ENCODE data around the gene RNU4-1.
A peak's percentile ranks its signal among the peaks of the same experiment; 100 is the strongest.

RNU4-1 gene

GRCh38 chr12:120301962-120302815, 9.2 kb upstream of the RNU4-1 start, which contains the start of gene SIRT4 (continued):
- no peak for TF ChIP-seq ZNF37A (tag by site-specific recombination; IDR thresholded peaks at IDR 0.05)
- no peak for TF ChIP-seq EGR2 (tag by site-specific recombination; IDR thresholded peaks at IDR 0.05; ENCODE audit: low read depth)
- TF ChIP-seq ZNF791 (tag by site-specific recombination; IDR thresholded peaks at IDR 0.05), result no peak
- no peak for TF ChIP-seq KLF7 (tag by site-specific recombination; IDR thresholded peaks at IDR 0.05; ENCODE audit: borderline replicate concordance)
- no peak for TF ChIP-seq ZNF704 (tag by site-specific recombination; IDR thresholded peaks at IDR 0.05)
- TF ChIP-seq BCL11B (tag by site-specific recombination; IDR thresholded peaks at IDR 0.05; ENCODE audit: low read depth), result peak; percentile 80; the same call in 1 of the 2 replicates
- no peak for TF ChIP-seq ZNF792 (tag by site-specific recombination; IDR thresholded peaks at IDR 0.05)
- no peak for TF ChIP-seq ZNF416 (tag by site-specific recombination; IDR thresholded peaks at IDR 0.05)
- TF ChIP-seq ZNF404 (tag by site-specific recombination; IDR thresholded peaks at IDR 0.05), result no peak
- no peak for TF ChIP-seq ZNF544 (tag by site-specific recombination; IDR thresholded peaks at IDR 0.05)
- TF ChIP-seq ZNF626 (tag by site-specific recombination; IDR thresholded peaks at IDR 0.05), result no peak
- TF ChIP-seq ZNF473 (tag by site-specific recombination; IDR thresholded peaks at IDR 0.05), result no peak
- no peak for TF ChIP-seq ZIC2 (tag by site-specific recombination; IDR thresholded peaks at IDR 0.05)
- TF ChIP-seq ZNF391 (tag by site-specific recombination; IDR thresholded peaks at IDR 0.05; ENCODE audit: borderline replicate concordance, low read depth), result peak; percentile 37; the same call in 1 of the 2 replicates
- TF ChIP-seq, protein P1, sequence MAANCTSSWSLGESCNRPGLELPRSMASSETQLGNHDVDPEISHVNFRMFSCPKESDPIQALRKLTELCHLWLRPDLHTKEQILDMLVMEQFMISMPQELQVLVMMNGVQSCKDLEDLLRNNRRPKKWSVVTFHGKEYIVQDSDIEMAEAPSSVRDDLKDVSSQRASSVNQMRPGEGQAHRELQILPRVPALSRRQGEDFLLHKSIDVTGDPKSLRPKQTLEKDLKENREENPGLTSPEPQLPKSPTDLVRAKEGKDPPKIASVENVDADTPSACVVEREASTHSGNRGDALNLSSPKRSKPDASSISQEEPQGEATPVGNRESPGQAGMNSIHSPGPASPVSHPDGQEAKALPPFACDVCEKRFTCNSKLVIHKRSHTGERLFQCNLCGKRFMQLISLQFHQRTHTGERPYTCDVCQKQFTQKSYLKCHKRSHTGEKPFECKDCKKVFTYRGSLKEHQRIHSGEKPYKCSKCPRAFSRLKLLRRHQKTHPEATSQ (tag by site-specific recombination; IDR thresholded peaks at IDR 0.05), result no peak
- TF ChIP-seq WT1 (tag by site-specific recombination; IDR thresholded peaks at IDR 0.05), result peak; percentile 67; the same call in 1 of the 2 replicates
- peak; percentile 9; the same call in 1 of the 2 replicates for TF ChIP-seq ZNF239 (tag by site-specific recombination; IDR thresholded peaks at IDR 0.05)
- no peak for TF ChIP-seq ZSCAN23 (tag by site-specific recombination; IDR thresholded peaks at IDR 0.05)
- TF ChIP-seq ZNF354C (tag by site-specific recombination; IDR thresholded peaks at IDR 0.05; ENCODE audit: borderline replicate concordance, low read depth), result no peak
- TF ChIP-seq ZNF23 (tag by site-specific recombination; IDR thresholded peaks at IDR 0.05; ENCODE audit: borderline replicate concordance), result no peak
- TF ChIP-seq, protein P2, sequence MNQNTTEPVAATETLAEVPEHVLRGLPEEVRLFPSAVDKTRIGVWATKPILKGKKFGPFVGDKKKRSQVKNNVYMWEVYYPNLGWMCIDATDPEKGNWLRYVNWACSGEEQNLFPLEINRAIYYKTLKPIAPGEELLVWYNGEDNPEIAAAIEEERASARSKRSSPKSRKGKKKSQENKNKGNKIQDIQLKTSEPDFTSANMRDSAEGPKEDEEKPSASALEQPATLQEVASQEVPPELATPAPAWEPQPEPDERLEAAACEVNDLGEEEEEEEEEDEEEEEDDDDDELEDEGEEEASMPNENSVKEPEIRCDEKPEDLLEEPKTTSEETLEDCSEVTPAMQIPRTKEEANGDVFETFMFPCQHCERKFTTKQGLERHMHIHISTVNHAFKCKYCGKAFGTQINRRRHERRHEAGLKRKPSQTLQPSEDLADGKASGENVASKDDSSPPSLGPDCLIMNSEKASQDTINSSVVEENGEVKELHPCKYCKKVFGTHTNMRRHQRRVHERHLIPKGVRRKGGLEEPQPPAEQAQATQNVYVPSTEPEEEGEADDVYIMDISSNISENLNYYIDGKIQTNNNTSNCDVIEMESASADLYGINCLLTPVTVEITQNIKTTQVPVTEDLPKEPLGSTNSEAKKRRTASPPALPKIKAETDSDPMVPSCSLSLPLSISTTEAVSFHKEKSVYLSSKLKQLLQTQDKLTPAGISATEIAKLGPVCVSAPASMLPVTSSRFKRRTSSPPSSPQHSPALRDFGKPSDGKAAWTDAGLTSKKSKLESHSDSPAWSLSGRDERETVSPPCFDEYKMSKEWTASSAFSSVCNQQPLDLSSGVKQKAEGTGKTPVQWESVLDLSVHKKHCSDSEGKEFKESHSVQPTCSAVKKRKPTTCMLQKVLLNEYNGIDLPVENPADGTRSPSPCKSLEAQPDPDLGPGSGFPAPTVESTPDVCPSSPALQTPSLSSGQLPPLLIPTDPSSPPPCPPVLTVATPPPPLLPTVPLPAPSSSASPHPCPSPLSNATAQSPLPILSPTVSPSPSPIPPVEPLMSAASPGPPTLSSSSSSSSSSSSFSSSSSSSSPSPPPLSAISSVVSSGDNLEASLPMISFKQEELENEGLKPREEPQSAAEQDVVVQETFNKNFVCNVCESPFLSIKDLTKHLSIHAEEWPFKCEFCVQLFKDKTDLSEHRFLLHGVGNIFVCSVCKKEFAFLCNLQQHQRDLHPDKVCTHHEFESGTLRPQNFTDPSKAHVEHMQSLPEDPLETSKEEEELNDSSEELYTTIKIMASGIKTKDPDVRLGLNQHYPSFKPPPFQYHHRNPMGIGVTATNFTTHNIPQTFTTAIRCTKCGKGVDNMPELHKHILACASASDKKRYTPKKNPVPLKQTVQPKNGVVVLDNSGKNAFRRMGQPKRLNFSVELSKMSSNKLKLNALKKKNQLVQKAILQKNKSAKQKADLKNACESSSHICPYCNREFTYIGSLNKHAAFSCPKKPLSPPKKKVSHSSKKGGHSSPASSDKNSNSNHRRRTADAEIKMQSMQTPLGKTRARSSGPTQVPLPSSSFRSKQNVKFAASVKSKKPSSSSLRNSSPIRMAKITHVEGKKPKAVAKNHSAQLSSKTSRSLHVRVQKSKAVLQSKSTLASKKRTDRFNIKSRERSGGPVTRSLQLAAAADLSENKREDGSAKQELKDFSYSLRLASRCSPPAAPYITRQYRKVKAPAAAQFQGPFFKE (tag by site-specific recombination; IDR thresholded peaks at IDR 0.05; ENCODE audit: borderline replicate concordance), result no peak
- TF ChIP-seq, protein P3, sequence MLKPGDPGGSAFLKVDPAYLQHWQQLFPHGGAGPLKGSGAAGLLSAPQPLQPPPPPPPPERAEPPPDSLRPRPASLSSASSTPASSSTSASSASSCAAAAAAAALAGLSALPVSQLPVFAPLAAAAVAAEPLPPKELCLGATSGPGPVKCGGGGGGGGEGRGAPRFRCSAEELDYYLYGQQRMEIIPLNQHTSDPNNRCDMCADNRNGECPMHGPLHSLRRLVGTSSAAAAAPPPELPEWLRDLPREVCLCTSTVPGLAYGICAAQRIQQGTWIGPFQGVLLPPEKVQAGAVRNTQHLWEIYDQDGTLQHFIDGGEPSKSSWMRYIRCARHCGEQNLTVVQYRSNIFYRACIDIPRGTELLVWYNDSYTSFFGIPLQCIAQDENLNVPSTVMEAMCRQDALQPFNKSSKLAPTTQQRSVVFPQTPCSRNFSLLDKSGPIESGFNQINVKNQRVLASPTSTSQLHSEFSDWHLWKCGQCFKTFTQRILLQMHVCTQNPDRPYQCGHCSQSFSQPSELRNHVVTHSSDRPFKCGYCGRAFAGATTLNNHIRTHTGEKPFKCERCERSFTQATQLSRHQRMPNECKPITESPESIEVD (tag by site-specific recombination; IDR thresholded peaks at IDR 0.05), result no peak
- no peak for TF ChIP-seq GLI2 (tag by site-specific recombination; IDR thresholded peaks at IDR 0.05; ENCODE audit: borderline replicate concordance, low read depth)
- no peak for TF ChIP-seq GLIS2 (tag by site-specific recombination; IDR thresholded peaks at IDR 0.05)
- peak; percentile 75 for TF ChIP-seq IKZF3 (tag by site-specific recombination; IDR thresholded peaks at IDR 0.05)
- TF ChIP-seq ZNF169 (tag by site-specific recombination; IDR thresholded peaks at IDR 0.05), result no peak
- TF ChIP-seq ZNF561 (tag by site-specific recombination; IDR thresholded peaks at IDR 0.05; ENCODE audit: borderline replicate concordance), result no peak; the same call in 1 of the 2 replicates
- TF ChIP-seq ZNF48 (tag by site-specific recombination; IDR thresholded peaks at IDR 0.05), result no peak
- no peak for TF ChIP-seq ZNF585B (tag by site-specific recombination; IDR thresholded peaks at IDR 0.05)
- no peak for TF ChIP-seq ZNF423 (tag by site-specific recombination; IDR thresholded peaks at IDR 0.05)
- TF ChIP-seq ZNF549 (tag by site-specific recombination; IDR thresholded peaks at IDR 0.05), result no peak
